IMR-90 (cell line): ENCODE data around the gene VARS2. TPM values are rescaled to one million over a fixed set of nuclear protein-coding genes. Genes with fewer than 3 reads are reported as not detected.
A peak's percentile ranks its signal among the peaks of the same experiment; 100 is the strongest.

Experiments
- ATAC-seq: fragments of 200-7000 bp; cut with Tn5 transposase; 2 replicates; pipeline ENCODE4 v1.9.1; 2020; ENCODE audit warnings: low read depth, mild to moderate bottlenecking, moderate library complexity
- BruUV-seq: library from RNA; stranded (reverse); fragments of 400-500 nt; replicated peaks from 2 replicates; lab custom pipeline; 2021; lab: Mats Ljungman, UMichigan
- CTCF ChIA-PET: fragments of 300-600 bp; formaldehyde crosslinking; extraction: SDS; loops from one replicate; lab custom pipeline; 2021; ENCODE audit warnings: antibody characterized with exemption; lab: Yijun Ruan, JAX
- POLR2A ChIA-PET: fragments of 300-600 bp; sonication (Branson Sonifier 250); formaldehyde crosslinking; loops from one replicate; lab custom pipeline; 2022; ENCODE audit warnings: antibody characterized with exemption; ENCODE audit not compliant: unreplicated experiment; lab: Charles Lee
- DNase-seq: peaks from one replicate; pipeline ENCODE4 v3.0.0; 2013
- H2AFZ ChIP-seq: replicated peaks from 2 replicates; pipeline ENCODE3; 2013; ENCODE audit warnings: low read length, mild to moderate bottlenecking; ENCODE audit not compliant: poor library complexity
- H2AK5ac ChIP-seq: 2 replicates; pipeline ENCODE4 v1.6.1; 2013; ENCODE audit warnings: low read depth, low read length, inconsistent platforms
- H2AK9ac ChIP-seq: replicated peaks from 2 replicates; pipeline ENCODE3; 2013; ENCODE audit warnings: mild to moderate bottlenecking, low read depth, low read length, moderate library complexity; ENCODE audit not compliant: poor library complexity
- H2BK120ac ChIP-seq: 2 replicates; pipeline ENCODE4 v1.6.1; 2013; ENCODE audit warnings: low read depth, low read length, inconsistent platforms
- H2BK15ac ChIP-seq: 3 replicates; pipeline ENCODE4 v1.6.1; 2013; ENCODE audit warnings: low read depth, low read length, inconsistent platforms
- H2BK20ac ChIP-seq: 2 replicates; pipeline ENCODE4 v1.6.1; 2013; ENCODE audit warnings: low read depth, mild to moderate bottlenecking, inconsistent platforms, low read length, moderate library complexity
- H2BK5ac ChIP-seq: 2 replicates; pipeline ENCODE4 v1.6.1; 2013; ENCODE audit warnings: mild to moderate bottlenecking, low read depth, low read length, inconsistent platforms; ENCODE audit not compliant: poor library complexity, severe bottlenecking
- H3K14ac ChIP-seq: replicated peaks from 2 replicates; pipeline ENCODE4 v1.6.1; 2013; ENCODE audit warnings: low read depth, low read length, inconsistent platforms
- H3K18ac ChIP-seq: 2 replicates; pipeline ENCODE4 v1.6.1; 2013; ENCODE audit warnings: low read depth, low read length, control low read depth
- H3K23ac ChIP-seq: 2 replicates; pipeline ENCODE4 v1.6.1; 2013; ENCODE audit warnings: low read depth, low read length, inconsistent platforms
- H3K27ac ChIP-seq: 2 replicates; pipeline ENCODE4 v1.5.1; 2013; ENCODE audit warnings: mild to moderate bottlenecking, control low read depth, low read length; ENCODE audit not compliant: insufficient read depth
- H3K27me3 ChIP-seq: 2 replicates; pipeline ENCODE4 v1.6.1; 2013; ENCODE audit warnings: low read length; ENCODE audit not compliant: control insufficient read depth, insufficient read depth
- H3K36me3 ChIP-seq: 2 replicates; pipeline ENCODE4 v1.6.1; 2013; ENCODE audit warnings: low read length, mixed read lengths; ENCODE audit not compliant: control insufficient read depth, insufficient read depth
- H3K4ac ChIP-seq: 2 replicates; pipeline ENCODE4 v1.6.1; 2013; ENCODE audit warnings: low read depth, low read length, inconsistent platforms
- H3K4me1 ChIP-seq: 2 replicates; pipeline ENCODE4 v1.6.1; 2013; ENCODE audit warnings: low read length, mixed read lengths; ENCODE audit not compliant: control insufficient read depth, insufficient read depth
- H3K4me2 ChIP-seq: 2 replicates; pipeline ENCODE4 v1.6.1; 2013; ENCODE audit warnings: low read depth, mild to moderate bottlenecking, control low read depth, low read length, moderate library complexity
- H3K4me3 ChIP-seq: 2 replicates; pipeline ENCODE4 v1.5.1; 2013; ENCODE audit warnings: low read depth, mild to moderate bottlenecking, control low read depth, low read length, moderate library complexity; ENCODE audit not compliant: insufficient read depth
- H3K56ac ChIP-seq: 2 replicates; pipeline ENCODE4 v1.6.1; 2013; ENCODE audit warnings: low read length, inconsistent platforms; ENCODE audit not compliant: insufficient read depth; ENCODE audit errors: extremely low read depth
- H3K79me1 ChIP-seq, 2 experiments: 2 replicates each; pipeline ENCODE4 v1.6.1; 2013; ENCODE audit warnings: low read length in 2 of 2, inconsistent platforms in 1 of 2, low read depth in 1 of 2
- H3K9ac ChIP-seq: 2 replicates; pipeline ENCODE4 v1.6.1; 2013; ENCODE audit warnings: low read depth, low read length, control low read depth
- H3K9me1 ChIP-seq: 2 replicates; pipeline ENCODE4 v1.6.1; 2013; ENCODE audit warnings: low read length, inconsistent platforms; ENCODE audit not compliant: insufficient read depth
- H3K9me3 ChIP-seq: 2 replicates; pipeline ENCODE4 v1.6.1; 2013; ENCODE audit warnings: low read length; ENCODE audit not compliant: control insufficient read depth, insufficient read depth
- H4K20me1 ChIP-seq: 2 replicates; pipeline ENCODE4 v1.6.1; 2013; ENCODE audit warnings: low read length, inconsistent platforms; ENCODE audit not compliant: insufficient read depth
- H4K5ac ChIP-seq: 2 replicates; pipeline ENCODE4 v1.6.1; 2013; ENCODE audit warnings: mild to moderate bottlenecking, low read depth, low read length, control low read depth
- H4K8ac ChIP-seq, 2 experiments: 2 replicates each; pipeline ENCODE4 v1.6.1; 2013; ENCODE audit warnings: low read depth in 2 of 2, low read length in 2 of 2, control low read depth in 1 of 2, inconsistent platforms in 1 of 2
- H4K91ac ChIP-seq: 2 replicates; pipeline ENCODE4 v1.6.1; 2013; ENCODE audit warnings: low read depth, low read length, inconsistent platforms; ENCODE audit not compliant: insufficient read depth
- BHLHE40 ChIP-seq: fragments of 150-350 bp; IDR thresholded peaks from 2 replicates; pipeline ENCODE4 v1.6.1; 2016; ENCODE audit warnings: mild to moderate bottlenecking, low read depth, low read length
- MAZ ChIP-seq: IDR thresholded peaks from 2 replicates; pipeline ENCODE4 v1.6.1; 2012; ENCODE audit warnings: low read depth, mild to moderate bottlenecking, low read length, improper control_type of control experiment, moderate library complexity, borderline replicate concordance
- WGBS, 2 experiments: methylation state at CpG; one replicate each; pipeline versions ENCODE4 v1.1.5 to v1.1.7; 2013; ENCODE audit warnings: missing lambda C conversion rate in 2 of 2; ENCODE audit not compliant: insufficient read length in 1 of 2; ENCODE audit errors: extremely low coverage in 2 of 2; 5-methylcytosine and 5-hydroxymethylcytosine counted together
- dilution Hi-C: fragments of 300-500 bp; cut with HindIII; formaldehyde crosslinking; loops from one replicate; pipeline ENCODE4 v1.14.3; 2018; ENCODE audit warnings: low sequenced_read_pairs; ENCODE audit not compliant: unreplicated experiment
- in situ Hi-C: fragments of 300-500 bp; cut with MboI; formaldehyde crosslinking; loops from 3 replicates; pipeline ENCODE4 v1.14.3; 2019; ENCODE audit warnings: low sequenced_read_pairs, inconsistent platforms, mixed read lengths
- intact Hi-C: fragments of 100-400 bp; cut with micrococcal nuclease; formaldehyde crosslinking; loops from 2 replicates; pipeline ENCODE4 v1.10.0; 2022
- polyA plus RNA-seq, 3 experiments: library from polyadenylated mRNA; depleted of rRNA; stranded (reverse); fragments of >200 nt; gene quantifications; 2 replicates each; pipeline ENCODE4 v1.2.3, GENCODE V29; 2012; ENCODE audit warnings: low replicate concordance in 1 of 3
- total RNA-seq: library from RNA; depleted of rRNA; stranded (reverse); fragments of >200 nt; gene quantifications from 2 replicates; pipeline ENCODE4 v1.2.3, GENCODE V29; 2012

VARS2 gene
- total and polyA plus RNA-seq, 2 of the 4 experiments (the other 2 are of a cell fraction) = 7.2 to 14.0 TPM

DNA sequence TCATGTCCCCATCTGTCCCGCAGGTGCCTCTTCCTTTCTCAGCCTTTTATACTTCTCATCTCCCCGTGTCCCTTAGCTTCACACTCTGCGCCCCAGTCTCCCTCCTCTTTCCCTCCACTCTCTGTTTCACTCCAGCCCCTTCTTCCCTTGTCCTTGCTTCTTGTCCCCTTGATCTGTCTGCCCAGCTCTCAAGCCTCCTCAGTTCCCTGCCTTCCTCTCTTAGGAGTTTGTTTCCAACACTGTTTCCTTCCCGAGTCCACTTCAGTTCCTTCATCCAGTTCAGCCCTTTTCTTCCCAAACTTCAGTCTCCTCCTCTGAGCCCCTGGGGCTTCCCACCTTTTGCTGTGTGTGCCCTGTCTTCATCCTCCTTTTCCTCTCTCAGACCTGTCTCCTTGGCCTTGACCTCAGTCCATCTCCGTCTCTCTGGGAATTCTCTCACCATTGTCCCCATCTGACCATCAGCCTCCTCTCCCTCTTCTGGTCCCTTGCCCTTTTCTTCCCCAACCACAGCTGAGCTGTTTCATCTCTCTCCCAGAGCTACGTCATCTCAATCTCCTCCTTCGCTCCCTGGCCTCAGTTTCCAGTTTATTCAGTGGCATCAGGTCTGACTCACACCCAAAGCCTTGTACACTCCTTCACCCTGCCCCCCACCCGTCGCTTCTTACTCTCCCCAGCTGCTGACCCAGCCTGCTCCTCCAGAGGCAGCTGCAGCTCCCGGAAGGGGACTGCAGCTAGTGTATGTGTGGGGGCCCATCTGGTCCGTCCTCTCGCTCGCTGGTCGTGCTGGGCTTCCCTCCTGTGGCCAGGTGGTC lies 32.4 kb upstream of the VARS2 start:
- in situ Hi-C loops = no loop called here
- peak overlapping the region; percentile 32 for H3K9ac ChIP-seq
- ChIA-PET POLR2A (interaction anchor here (0.5 to 1.2 kb wide), 2 partner anchors 27 to 137 kb away, joined by 3 to 4 read pairs; partner anchors contain the start of gene IER3), CTCF (interaction anchor here (1.0 to 1.5 kb wide), 4 partner anchors 37 to 189 kb away, joined by 4 to 6 read pairs (median 4); no protein-coding TSS in a partner anchor)
- peak overlapping the region; percentile 66 for H3K18ac ChIP-seq
- no peaks in the 10 kb centered on the region for H3K9me3 ChIP-seq
- H3K36me3 ChIP-seq = no peaks in the 10 kb centered on the region
- H2BK5ac ChIP-seq = peak overlapping the region; percentile 74
- H3K4ac ChIP-seq = peak overlapping the region; percentile 92
- peak overlapping the region; percentile 71 to 85 for H4K8ac ChIP-seq
- H2BK15ac ChIP-seq = peak overlapping the region; percentile 60
- peak overlapping the region; percentile 80; the same call in 1 of the 2 replicates for H2BK20ac ChIP-seq
- H2AK9ac ChIP-seq = peak overlapping the region; percentile 86
- intact Hi-C loops = no loop called here
- peaks cover 37% of the 10 kb centered on the region for H3K4me1 ChIP-seq
- peaks cover 14% of the 10 kb centered on the region for H3K9me1 ChIP-seq
- ATAC-seq (peak; percentile 15), DNase-seq (peak; percentile 77)
- no peaks in the 10 kb centered on the region for H4K20me1 ChIP-seq
- H2BK120ac ChIP-seq = peak overlapping the region; percentile 89
- peak overlapping the region; percentile 90 for H2AFZ ChIP-seq
- BruUV-seq = no TSS peak
- TF ChIP-seq BHLHE40 (no peak), MAZ (peak; percentile 42; the same call in 1 of the 2 replicates)
- H3K4me2 ChIP-seq = peak overlapping the region; percentile 32
- dilution Hi-C loops = no loop called here
- peak overlapping the region; percentile 95 for H2AK5ac ChIP-seq
- no peaks in the 10 kb centered on the region for H3K27me3 ChIP-seq
- peak overlapping the region; percentile 91 for H4K91ac ChIP-seq
- peak overlapping the region; percentile 51 for H4K5ac ChIP-seq
- H3K56ac ChIP-seq = no peak overlapping the region; the same call in 1 of the 2 replicates
- peaks cover 17 to 23% of the 10 kb centered on the region in 2 experiments; a peak in 3 of 4 replicates for H3K79me1 ChIP-seq
- 53% methylated on average over 6 of the region's 14 CpGs; no CpG with 5 or more reads in 1 of the 2 experiments for WGBS, 2 experiments
- H3K23ac ChIP-seq = peak overlapping the region; percentile 53
- H3K14ac ChIP-seq = peak overlapping the region; percentile 93
- peak overlapping the region; percentile 50 for H3K27ac ChIP-seq
- no peak overlapping the region for H3K4me3 ChIP-seq
